Ishikawa (cell line): ENCODE measurements around the gene ANKRD34B.

Experiments
- CEBPB ChIP-seq: IDR thresholded peaks from 2 replicates; pipeline ENCODE4 v1.6.1; 2012
- CREB1 ChIP-seq: IDR thresholded peaks from 2 replicates; pipeline ENCODE4 v1.6.1; 2012; ENCODE audit warnings: low read depth
- EGR1 ChIP-seq: IDR thresholded peaks from 2 replicates; pipeline ENCODE4 v1.6.1; 2012
- EP300 ChIP-seq: IDR thresholded peaks from 2 replicates; pipeline ENCODE4 v1.6.1; 2012; ENCODE audit warnings: borderline replicate concordance
- FOXM1 ChIP-seq: IDR thresholded peaks from 2 replicates; pipeline ENCODE4 v1.6.1; 2012; ENCODE audit warnings: low read depth, borderline replicate concordance
- MAX ChIP-seq: IDR thresholded peaks from 2 replicates; pipeline ENCODE4 v1.6.1; 2012
- NFIC ChIP-seq: IDR thresholded peaks from 2 replicates; pipeline ENCODE4 v1.6.1; 2012
- RAD21 ChIP-seq: IDR thresholded peaks from 2 replicates; pipeline ENCODE4 v1.6.1; 2012; ENCODE audit warnings: low read depth
- REST ChIP-seq: IDR thresholded peaks from 2 replicates; pipeline ENCODE4 v1.6.1; 2012; ENCODE audit warnings: low read depth, mild to moderate bottlenecking
- TAF1 ChIP-seq: IDR thresholded peaks from 2 replicates; pipeline ENCODE4 v1.6.1; 2012; ENCODE audit warnings: low read depth, mild to moderate bottlenecking
- TCF12 ChIP-seq: IDR thresholded peaks from 2 replicates; pipeline ENCODE4 v1.6.1; 2012; ENCODE audit warnings: low read depth
- TEAD4 ChIP-seq: IDR thresholded peaks from 2 replicates; pipeline ENCODE4 v1.6.1; 2012
- USF1 ChIP-seq: IDR thresholded peaks from 2 replicates; pipeline ENCODE4 v1.6.1; 2012
- YY1 ChIP-seq: IDR thresholded peaks from 2 replicates; pipeline ENCODE4 v1.6.1; 2012; ENCODE audit warnings: low read depth
- ZBTB7A ChIP-seq: IDR thresholded peaks from 2 replicates; pipeline ENCODE4 v1.6.1; 2012; ENCODE audit warnings: low read depth

The ANKRD34B gene

GRCh38 chr5:80568251-80568650, 1.8 kb downstream of the ANKRD34B start:
- TF ChIP-seq CREB1 (no peak), RAD21 (no peak), EP300 (no peak), TEAD4 (no peak), MAX (no peak), USF1 (no peak), EGR1 (no peak), REST (no peak), CEBPB (no peak), ZBTB7A (no peak), TAF1 (no peak), FOXM1 (no peak)

GRCh38 chr5:80566711-80567259, 3.3 kb downstream of the ANKRD34B start:
- no peak for TF ChIP-seq MAX
- no peak for TF ChIP-seq TEAD4
- no peak for TF ChIP-seq REST
- no peak for TF ChIP-seq CEBPB
- TF ChIP-seq CREB1: no peak
- no peak for TF ChIP-seq EGR1
- no peak for TF ChIP-seq EP300
- TF ChIP-seq NFIC: no peak
- TF ChIP-seq USF1: no peak

- peak; percentile 87 for TF ChIP-seq TEAD4
- peak; percentile 25; the same call in 1 of the 2 replicates for TF ChIP-seq NFIC
- TF ChIP-seq REST: no peak
Observed at GRCh38 chr5:80565330-80565729, 4.8 kb downstream of the ANKRD34B start.

GRCh38 chr5:80559244-80559643, 10.8 kb downstream of the ANKRD34B start:
- TF ChIP-seq FOXM1 (no peak), MAX (no peak), TCF12 (no peak), CEBPB (no peak)

GRCh38 chr5:80555099-80555498, 15.0 kb downstream of the ANKRD34B start:
- TF ChIP-seq CREB1 (no peak), TCF12 (no peak)

- TF ChIP-seq YY1 (no peak), EP300 (no peak), TCF12 (no peak), FOXM1 (no peak), USF1 (no peak), TAF1 (no peak), NFIC (no peak), RAD21 (no peak), CEBPB (no peak), CREB1 (no peak), MAX (no peak), EGR1 (no peak), TEAD4 (no peak), ZBTB7A (no peak), REST (no peak)
Observed at GRCh38 chr5:80554646-80555045, 15.4 kb downstream of the ANKRD34B start.
